OCI-LY7 (cell line): ENCODE results near the gene H1-8. TPM values are rescaled to one million over a fixed set of nuclear protein-coding genes. Genes with fewer than 3 reads are reported as not detected.

ENCODE experiments used
- BruUV-seq: library from RNA; stranded (reverse); fragments of 400-500 nt; replicated peaks from 2 replicates; lab custom pipeline; 2021; lab: Mats Ljungman, UMichigan
- CTCF ChIA-PET: fragments of 300-600 bp; sonication (Branson Sonifier 250); formaldehyde crosslinking; loops from one replicate; lab custom pipeline; 2022; ENCODE audit warnings: antibody characterized with exemption; ENCODE audit not compliant: unreplicated experiment; lab: Charles Lee
- POLR2A ChIA-PET: fragments of 300-600 bp; sonication (Branson Sonifier 250); formaldehyde crosslinking; loops from one replicate; lab custom pipeline; 2022; ENCODE audit warnings: antibody characterized with exemption; lab: Charles Lee
- DNase-seq: peaks from one replicate; pipeline ENCODE4 v3.0.0-alpha.2; 2015; ENCODE audit warnings: low spot score
- H2AFZ ChIP-seq: fragments of 200-600 bp; sonication (generic), shearing (Covaris generic); 2 replicates; pipeline ENCODE4 v1.6.1; 2014; ENCODE audit warnings: mild to moderate bottlenecking, antibody characterized with exemption, low read length, moderate library complexity
- H3K27ac ChIP-seq: fragments of 200-600 bp; sonication (generic); 2 replicates; pipeline ENCODE4 v1.5.1; 2014; ENCODE audit warnings: mixed run types, low read depth, mild to moderate bottlenecking, moderate library complexity, low read length, inconsistent platforms; ENCODE audit not compliant: poor library complexity, severe bottlenecking
- H3K36me3 ChIP-seq: fragments of 200-600 bp; sonication (generic); 2 replicates; pipeline ENCODE4 v1.6.1; 2014; ENCODE audit warnings: mild to moderate bottlenecking, antibody characterized with exemption, low read length, moderate library complexity, mixed read lengths; ENCODE audit not compliant: insufficient read depth
- H3K4me1 ChIP-seq: fragments of 200-600 bp; sonication (generic); 2 replicates; pipeline ENCODE4 v1.5.1; 2014; ENCODE audit warnings: mild to moderate bottlenecking, low read length; ENCODE audit not compliant: insufficient read depth, poor library complexity, severe bottlenecking
- H3K4me2 ChIP-seq: fragments of 200-600 bp; sonication (generic); 2 replicates; pipeline ENCODE4 v1.6.1; 2014; ENCODE audit warnings: mild to moderate bottlenecking, low read length
- H3K4me3 ChIP-seq: fragments of 200-600 bp; sonication (generic); 2 replicates; pipeline ENCODE4 v1.5.1; 2014; ENCODE audit warnings: mild to moderate bottlenecking, low read depth, low read length; ENCODE audit not compliant: poor library complexity, severe bottlenecking
- H3K79me2 ChIP-seq: fragments of 200-600 bp; sonication (generic); 2 replicates; pipeline ENCODE4 v1.6.1; 2016; ENCODE audit warnings: low read depth, mild to moderate bottlenecking, low read length, moderate library complexity, mixed read lengths; ENCODE audit not compliant: insufficient read depth
- H3K9me2 ChIP-seq: fragments of 200-600 bp; sonication (generic); 2 replicates; pipeline ENCODE4 v1.6.1; 2016; ENCODE audit warnings: mild to moderate bottlenecking, low read length, mixed read lengths; ENCODE audit not compliant: insufficient read depth
- H3K9me3 ChIP-seq: fragments of 200-600 bp; sonication (generic); 2 replicates; pipeline ENCODE4 v1.6.1; 2014; ENCODE audit warnings: mild to moderate bottlenecking, mixed run types, low read length, mixed read lengths
- H4K20me1 ChIP-seq: fragments of 200-600 bp; sonication (generic); 2 replicates; pipeline ENCODE4 v1.6.1; 2014; ENCODE audit warnings: mild to moderate bottlenecking, antibody characterized with exemption, low read length, moderate library complexity, mixed read lengths; ENCODE audit not compliant: insufficient read depth
- EZH2phosphoT487 ChIP-seq: fragments of 200-600 bp; sonication (generic); IDR thresholded peaks from 2 replicates; pipeline ENCODE4 v1.6.1; 2018; ENCODE audit warnings: low read depth, borderline replicate concordance, mild to moderate bottlenecking, mixed run types, antibody characterized with exemption, low read length, moderate library complexity, mixed read lengths
- intact Hi-C: fragments of 100-400 bp; cut with micrococcal nuclease; formaldehyde crosslinking; loops from one replicate; pipeline ENCODE4 v1.10.0; 2022; ENCODE audit not compliant: unreplicated experiment
- total RNA-seq, 2 experiments: library from RNA; depleted of rRNA in 1 of 2; stranded (reverse); fragments of >200 nt in 1 of 2; shearing (Covaris generic) in 1 of 2; gene quantifications; 2 replicates each; pipeline ENCODE4 v1.2.3, GENCODE V29; 2014 to 2022
- TF ChIP-seq, protein P1 (sequence below): fragments of 200-600 bp; sonication (generic); conservative IDR thresholded peaks from 2 replicates; pipeline ENCODE4 v1.5.1; 2014; ENCODE audit warnings: mild to moderate bottlenecking, antibody characterized with exemption, low read length, moderate library complexity, mixed read lengths

Gene H1-8
- total RNA-seq, 2 experiments from 2014 or later, result not detected

DNA sequence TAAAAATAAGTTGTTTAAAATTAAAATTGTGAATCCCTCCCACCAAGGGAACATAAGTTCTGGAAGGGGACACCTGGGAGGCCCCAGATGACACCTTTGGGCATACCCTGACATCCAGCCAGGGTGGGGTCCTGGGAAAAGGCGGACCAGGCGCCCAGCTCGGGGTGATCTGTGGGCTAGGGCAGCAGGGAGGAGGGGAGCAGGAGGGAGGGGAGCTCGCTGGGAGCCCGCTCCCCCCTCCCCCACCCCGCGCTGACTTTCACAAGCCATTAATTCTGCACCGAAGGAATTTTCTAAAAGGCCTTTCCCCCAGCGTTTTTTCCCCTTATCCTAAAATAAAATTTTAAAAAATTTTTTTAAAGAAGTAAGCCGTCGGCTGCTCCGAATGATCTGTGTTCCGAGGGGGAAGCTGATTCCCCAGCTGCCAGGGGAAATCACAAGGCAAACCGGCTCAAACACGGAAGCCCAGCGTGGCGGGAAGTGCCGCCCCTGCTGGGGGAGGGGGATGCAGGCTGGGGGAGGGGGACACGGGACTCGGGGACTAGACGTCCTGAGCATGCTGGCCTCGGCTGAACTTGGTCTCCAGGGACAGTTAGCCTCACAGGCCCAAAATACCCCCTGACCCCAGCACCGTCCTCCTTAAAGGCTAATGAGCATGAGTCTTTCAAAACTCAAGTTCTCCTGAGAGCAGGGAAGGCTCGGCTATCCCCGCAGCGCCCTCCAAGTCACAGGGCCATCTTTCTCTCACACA is 49.6 kb downstream of the H1-8 start:
- no peak for DNase-seq
- Histone ChIP-seq H3K9me2 (no peaks in the 10 kb centered on the region), H3K4me2 (peak overlapping the region; percentile 44; the same call in 1 of the 2 replicates), H3K27ac (no peak overlapping the region), H3K4me3 (no peak overlapping the region), H4K20me1 (no peaks in the 10 kb centered on the region), H3K4me1 (peaks cover 29% of the 10 kb centered on the region), H2AFZ (peak overlapping the region; percentile 2; the same call in 1 of the 2 replicates), H3K9me3 (no peaks in the 10 kb centered on the region), H3K36me3 (no peaks in the 10 kb centered on the region), H3K79me2 (no peaks in the 10 kb centered on the region)
- TF ChIP-seq, protein P1, sequence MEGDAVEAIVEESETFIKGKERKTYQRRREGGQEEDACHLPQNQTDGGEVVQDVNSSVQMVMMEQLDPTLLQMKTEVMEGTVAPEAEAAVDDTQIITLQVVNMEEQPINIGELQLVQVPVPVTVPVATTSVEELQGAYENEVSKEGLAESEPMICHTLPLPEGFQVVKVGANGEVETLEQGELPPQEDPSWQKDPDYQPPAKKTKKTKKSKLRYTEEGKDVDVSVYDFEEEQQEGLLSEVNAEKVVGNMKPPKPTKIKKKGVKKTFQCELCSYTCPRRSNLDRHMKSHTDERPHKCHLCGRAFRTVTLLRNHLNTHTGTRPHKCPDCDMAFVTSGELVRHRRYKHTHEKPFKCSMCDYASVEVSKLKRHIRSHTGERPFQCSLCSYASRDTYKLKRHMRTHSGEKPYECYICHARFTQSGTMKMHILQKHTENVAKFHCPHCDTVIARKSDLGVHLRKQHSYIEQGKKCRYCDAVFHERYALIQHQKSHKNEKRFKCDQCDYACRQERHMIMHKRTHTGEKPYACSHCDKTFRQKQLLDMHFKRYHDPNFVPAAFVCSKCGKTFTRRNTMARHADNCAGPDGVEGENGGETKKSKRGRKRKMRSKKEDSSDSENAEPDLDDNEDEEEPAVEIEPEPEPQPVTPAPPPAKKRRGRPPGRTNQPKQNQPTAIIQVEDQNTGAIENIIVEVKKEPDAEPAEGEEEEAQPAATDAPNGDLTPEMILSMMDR, result no peak
- no peak for TF ChIP-seq EZH2phosphoT487
- intact Hi-C loops, result no loop called here
- CTCF ChIA-PET, result no interaction called here
- no TSS peak for BruUV-seq
- POLR2A ChIA-PET, result interaction anchor here (0.6 to 1.4 kb wide), 2 partner anchors 67 to 1866 kb away, joined by 3 to 4 read pairs; no protein-coding TSS in a partner anchor

DNA sequence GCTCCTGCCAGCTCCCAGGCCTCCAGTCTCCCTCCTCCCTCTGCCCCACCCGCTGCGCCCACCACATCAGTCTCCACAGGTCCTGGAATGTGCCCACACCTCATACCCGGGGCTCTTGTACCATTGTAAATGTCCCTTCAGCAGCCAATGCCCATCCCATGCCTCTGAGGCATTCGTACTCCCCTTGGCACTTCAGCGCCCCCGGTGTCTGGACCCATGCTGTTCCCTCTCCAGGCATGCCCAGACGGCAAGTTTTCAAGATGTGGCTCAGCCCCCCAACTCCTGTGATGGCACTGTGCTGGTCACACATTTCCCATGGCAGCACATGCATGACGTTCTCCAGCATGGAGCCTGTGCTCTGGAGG is 50.2 kb downstream of the H1-8 start:
- Histone ChIP-seq H3K4me1 (peaks cover 29% of the 10 kb centered on the region), H3K9me2 (no peaks in the 10 kb centered on the region), H3K4me3 (no peak overlapping the region), H3K27ac (peak overlapping the region; percentile 33), H2AFZ (peak overlapping the region; percentile 86), H3K9me3 (no peaks in the 10 kb centered on the region), H3K36me3 (no peaks in the 10 kb centered on the region), H4K20me1 (no peaks in the 10 kb centered on the region), H3K4me2 (peak overlapping the region; percentile 44), H3K79me2 (no peaks in the 10 kb centered on the region)
- ChIA-PET POLR2A (interaction anchor here (1.4 kb wide), 1 partner anchor 67 kb away, joined by 4 read pairs; no protein-coding TSS in a partner anchor), CTCF (no interaction called here)
- intact Hi-C loops, result no loop called here
- no peak for DNase-seq
- TF ChIP-seq, protein P1, result peak; percentile 41
- no peak for TF ChIP-seq EZH2phosphoT487
- BruUV-seq, result no TSS peak
